GM23338 (cell line): ENCODE data around the gene ASPG. TPM values are rescaled to one million over a fixed set of nuclear protein-coding genes. Genes with fewer than 3 reads are reported as not detected.

Experiments used
- ATAC-seq: fragments of 200-7000 bp; cut with Tn5 transposase; 3 replicates; pipeline ENCODE4 v1.9.1; 2020
- DNase-seq: peaks from one replicate; pipeline ENCODE4 v3.0.0-alpha.2; 2015; ENCODE audit warnings: low spot score
- H2AFZ ChIP-seq: fragments of 200-600 bp; sonication (generic); 2 replicates; pipeline ENCODE4 v1.8.0; 2016; ENCODE audit warnings: antibody characterized with exemption, mild to moderate bottlenecking, moderate library complexity
- H3F3A ChIP-seq: fragments of 200-600 bp; sonication (generic); replicated peaks from 2 replicates; pipeline ENCODE4 v1.8.0; 2017; ENCODE audit warnings: antibody characterized with exemption, mixed run types, low read depth
- H3K27ac ChIP-seq: fragments of 200-600 bp; sonication (generic); 2 replicates; pipeline ENCODE4 v1.6.1; 2016; ENCODE audit warnings: low read depth
- H3K27me3 ChIP-seq: fragments of 200-600 bp; sonication (generic); 2 replicates; pipeline ENCODE4 v1.8.0; 2016; ENCODE audit warnings: mild to moderate bottlenecking, mixed run types, moderate library complexity; ENCODE audit not compliant: insufficient read depth
- H3K36me3 ChIP-seq: fragments of 200-600 bp; sonication (generic); 2 replicates; pipeline ENCODE4 v1.8.0; 2016; ENCODE audit warnings: mild to moderate bottlenecking; ENCODE audit not compliant: insufficient read depth
- H3K4me1 ChIP-seq: fragments of 200-600 bp; sonication (generic); 2 replicates; pipeline ENCODE4 v1.8.0; 2016; ENCODE audit warnings: mild to moderate bottlenecking, moderate library complexity; ENCODE audit not compliant: insufficient read depth
- H3K4me2 ChIP-seq: fragments of 200-600 bp; sonication (generic); 2 replicates; pipeline ENCODE4 v1.7.1; 2017; ENCODE audit warnings: mixed run types
- H3K4me3 ChIP-seq: fragments of 200-600 bp; sonication (generic); 2 replicates; pipeline ENCODE4 v1.6.1; 2016; ENCODE audit warnings: mixed run types
- H3K79me2 ChIP-seq: fragments of 200-600 bp; sonication (generic); replicated peaks from 2 replicates; pipeline ENCODE4 v1.8.0; 2017; ENCODE audit warnings: mild to moderate bottlenecking; ENCODE audit not compliant: insufficient read depth
- H3K9me2 ChIP-seq: fragments of 200-600 bp; sonication (generic); 2 replicates; pipeline ENCODE4 v1.8.0; 2017; ENCODE audit not compliant: insufficient read depth
- H4K20me1 ChIP-seq: fragments of 200-600 bp; sonication (generic); replicated peaks from 2 replicates; pipeline ENCODE4 v1.8.0; 2017; ENCODE audit warnings: mild to moderate bottlenecking; ENCODE audit not compliant: insufficient read depth
- H3K27ac Mint-ChIP-seq: 2 replicates; pipeline ENCODE4 v1.8.0; 2020; ENCODE audit warnings: inconsistent platforms, mild to moderate bottlenecking, moderate library complexity, mixed read lengths
- H3K27me3 Mint-ChIP-seq: 3 replicates; pipeline ENCODE4 v1.8.0; 2022; ENCODE audit warnings: low read depth, mild to moderate bottlenecking, moderate library complexity, mixed read lengths, inconsistent platforms; ENCODE audit not compliant: insufficient read depth, poor library complexity
- H3K36me3 Mint-ChIP-seq: 3 replicates; pipeline ENCODE4 v1.8.0; 2021; ENCODE audit warnings: low read depth, mild to moderate bottlenecking, inconsistent platforms, moderate library complexity, mixed read lengths
- H3K4me1 Mint-ChIP-seq: 3 replicates; pipeline ENCODE4 v1.8.0; 2020; ENCODE audit warnings: mild to moderate bottlenecking, inconsistent platforms, mixed read lengths
- H3K4me3 Mint-ChIP-seq: 3 replicates; pipeline ENCODE4 v1.8.0; 2021; ENCODE audit warnings: moderate library complexity, mild to moderate bottlenecking, inconsistent platforms, mixed read lengths
- H3K9me3 Mint-ChIP-seq: 3 replicates; pipeline ENCODE4 v1.8.0; 2020; ENCODE audit warnings: moderate library complexity, mild to moderate bottlenecking, inconsistent platforms, mixed read lengths
- EZH2 ChIP-seq: fragments of 200-600 bp; sonication (generic); IDR thresholded peaks from one replicate; pipeline ENCODE4 v1.8.0; 2017; ENCODE audit warnings: antibody characterized with exemption, mild to moderate bottlenecking, low read depth; ENCODE audit not compliant: unreplicated experiment
- JUNB ChIP-seq: IDR thresholded peaks from one replicate; pipeline ENCODE4 v1.6.1; 2016; ENCODE audit warnings: antibody characterized with exemption; ENCODE audit not compliant: unreplicated experiment
- NANOG ChIP-seq: IDR thresholded peaks from 2 replicates; pipeline ENCODE4 v1.6.1; 2016; ENCODE audit warnings: antibody characterized with exemption, borderline replicate concordance
- ZNF114 ChIP-seq: fragments of 250-450 bp; sonication (Bioruptor Pico); IDR thresholded peaks from 2 replicates; pipeline ENCODE4 v1.5.0; 2020; ENCODE audit warnings: mild to moderate bottlenecking, moderate library complexity
- polyA plus RNA-seq: library from polyadenylated mRNA; unstranded; fragments of >200 nt; fragmentation: Nextera tagmentation; extraction: Ambion mirVana; gene quantifications from 2 replicates; pipeline ENCODE4 v1.2.1, GENCODE V29; 2016
- total RNA-seq: library from RNA; depleted of rRNA; stranded (reverse); fragments of >200 nt; shearing (Covaris generic); gene quantifications from 2 replicates; pipeline ENCODE4 v1.2.3, GENCODE V29; 2014
- TF ChIP-seq, protein P1 (sequence below): IDR thresholded peaks from one replicate; pipeline ENCODE4 v1.6.1; 2018; ENCODE audit warnings: antibody characterized with exemption; ENCODE audit not compliant: unreplicated experiment
- TF ChIP-seq, protein P2 (sequence below), 2 experiments: fragments of 200-600 bp in 1 of 2; sonication (generic) in 1 of 2; conservative IDR thresholded peaks; 2 replicates each; pipeline versions ENCODE4 v1.5.1 to v1.6.1; 2016 to 2017; ENCODE audit warnings: antibody characterized with exemption in 2 of 2, low read depth in 2 of 2, mild to moderate bottlenecking in 2 of 2, moderate library complexity in 1 of 2

Gene ASPG
- total and polyA plus RNA-seq, 2 experiments from 2014 or later: 0.61 to 6.2 TPM

DNA sequence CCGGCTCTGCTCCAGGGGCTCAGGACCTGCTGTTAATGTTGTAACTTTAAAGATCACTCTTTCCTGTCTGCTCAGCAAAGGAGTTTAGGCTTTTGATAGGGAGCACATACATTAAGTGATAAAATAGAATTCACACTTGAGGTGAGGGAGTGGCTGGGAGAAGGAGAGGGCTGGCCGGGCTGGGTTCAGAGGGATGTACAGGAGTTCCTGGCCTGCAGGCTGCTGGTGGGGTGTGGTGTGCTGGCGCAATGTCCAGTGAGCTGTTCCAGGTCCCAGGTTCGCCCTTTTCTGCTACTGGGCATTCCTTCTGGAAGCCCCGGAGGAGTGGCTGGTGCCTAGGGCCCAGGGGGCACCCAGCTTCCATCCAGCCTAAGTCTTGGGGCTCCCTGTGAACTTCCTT lies 70.6 kb downstream of the ASPG start:
- Mint-ChIP-seq H3K27ac (no peak overlapping the region), H3K9me3 (no peaks in the 10 kb centered on the region), H3K36me3 (no peaks in the 10 kb centered on the region), H3K4me1 (no peaks in the 10 kb centered on the region), H3K27me3 (no peaks in the 10 kb centered on the region), H3K4me3 (no peak overlapping the region)
- Histone ChIP-seq H3K27ac (no peak overlapping the region), H3K9me2 (no peaks in the 10 kb centered on the region), H3K36me3 (no peaks in the 10 kb centered on the region), H3K4me3 (no peak overlapping the region), H4K20me1 (no peaks in the 10 kb centered on the region), H2AFZ (no peak overlapping the region), H3K27me3 (no peaks in the 10 kb centered on the region), H3K4me1 (no peaks in the 10 kb centered on the region), H3K79me2 (peaks cover 38% of the 10 kb centered on the region), H3F3A (no peaks in the 10 kb centered on the region), H3K4me2 (no peak overlapping the region)
- no peak for ATAC-seq
- no peak for DNase-seq
- TF ChIP-seq ZNF114 (CRISPR knock-in tag): no peak
- no peak for TF ChIP-seq EZH2

DNA sequence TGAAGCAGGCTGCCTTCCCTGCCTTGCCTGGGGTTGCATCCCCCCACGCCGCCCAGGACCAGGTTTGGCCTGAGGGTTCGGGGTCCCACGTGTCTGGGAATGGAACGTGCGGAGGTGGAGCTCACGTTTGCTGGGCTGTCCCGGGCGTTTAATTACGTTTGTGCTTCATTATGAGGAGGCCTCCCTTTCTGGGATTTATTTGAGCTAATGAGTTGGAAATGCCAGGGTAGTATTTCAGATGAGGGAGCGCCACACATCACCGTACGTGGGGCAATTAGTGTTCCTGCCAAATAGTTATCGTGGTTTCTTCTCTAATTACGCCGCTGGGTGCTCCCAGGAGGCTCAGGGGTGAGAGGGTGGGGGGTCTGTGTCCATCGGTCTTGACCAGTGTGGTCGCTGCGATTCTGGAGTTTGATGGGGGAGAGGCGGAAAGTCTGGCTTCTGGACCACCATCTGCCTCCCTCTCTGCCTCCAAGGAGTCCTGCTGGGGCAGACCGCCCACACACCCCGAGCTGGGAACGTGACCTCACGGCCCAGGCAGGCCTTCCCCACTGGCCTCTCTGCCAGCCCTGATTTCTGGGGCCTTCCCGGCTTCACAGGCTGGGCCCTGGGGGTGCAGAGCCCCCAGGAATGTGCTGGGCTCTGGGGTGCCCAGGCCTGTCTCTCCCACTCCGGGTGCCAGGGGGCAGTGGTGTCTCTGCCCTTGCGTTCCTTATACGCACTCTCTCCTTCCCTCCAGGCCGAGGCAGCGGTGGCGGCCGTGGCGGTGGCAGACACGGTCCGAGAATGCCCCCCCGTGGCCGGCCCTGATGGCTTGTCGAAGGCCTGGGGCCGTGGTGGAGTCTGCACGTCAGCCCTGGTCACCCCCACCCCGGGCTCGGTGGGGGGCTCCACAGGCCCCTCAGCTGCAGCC lies 71.8 kb downstream of the ASPG start:
- ATAC-seq (peak; percentile 56), DNase-seq (no peak)
- Mint-ChIP-seq H3K4me3 (no peak overlapping the region), H3K4me1 (no peaks in the 10 kb centered on the region), H3K27ac (0 out of 2 replicates have a peak overlapping the region, but pooled peaks have one; percentile 48), H3K9me3 (no peaks in the 10 kb centered on the region), H3K36me3 (no peaks in the 10 kb centered on the region), H3K27me3 (no peaks in the 10 kb centered on the region)
- H3K4me1 ChIP-seq: no peaks in the 10 kb centered on the region
- no peak overlapping the region for H2AFZ ChIP-seq
- no peaks in the 10 kb centered on the region; the same call in 1 of the 2 replicates for H4K20me1 ChIP-seq
- no peak overlapping the region for H3K4me2 ChIP-seq
- no peak overlapping the region for H3K4me3 ChIP-seq
- TF ChIP-seq NANOG: no peak
- TF ChIP-seq, protein P1, sequence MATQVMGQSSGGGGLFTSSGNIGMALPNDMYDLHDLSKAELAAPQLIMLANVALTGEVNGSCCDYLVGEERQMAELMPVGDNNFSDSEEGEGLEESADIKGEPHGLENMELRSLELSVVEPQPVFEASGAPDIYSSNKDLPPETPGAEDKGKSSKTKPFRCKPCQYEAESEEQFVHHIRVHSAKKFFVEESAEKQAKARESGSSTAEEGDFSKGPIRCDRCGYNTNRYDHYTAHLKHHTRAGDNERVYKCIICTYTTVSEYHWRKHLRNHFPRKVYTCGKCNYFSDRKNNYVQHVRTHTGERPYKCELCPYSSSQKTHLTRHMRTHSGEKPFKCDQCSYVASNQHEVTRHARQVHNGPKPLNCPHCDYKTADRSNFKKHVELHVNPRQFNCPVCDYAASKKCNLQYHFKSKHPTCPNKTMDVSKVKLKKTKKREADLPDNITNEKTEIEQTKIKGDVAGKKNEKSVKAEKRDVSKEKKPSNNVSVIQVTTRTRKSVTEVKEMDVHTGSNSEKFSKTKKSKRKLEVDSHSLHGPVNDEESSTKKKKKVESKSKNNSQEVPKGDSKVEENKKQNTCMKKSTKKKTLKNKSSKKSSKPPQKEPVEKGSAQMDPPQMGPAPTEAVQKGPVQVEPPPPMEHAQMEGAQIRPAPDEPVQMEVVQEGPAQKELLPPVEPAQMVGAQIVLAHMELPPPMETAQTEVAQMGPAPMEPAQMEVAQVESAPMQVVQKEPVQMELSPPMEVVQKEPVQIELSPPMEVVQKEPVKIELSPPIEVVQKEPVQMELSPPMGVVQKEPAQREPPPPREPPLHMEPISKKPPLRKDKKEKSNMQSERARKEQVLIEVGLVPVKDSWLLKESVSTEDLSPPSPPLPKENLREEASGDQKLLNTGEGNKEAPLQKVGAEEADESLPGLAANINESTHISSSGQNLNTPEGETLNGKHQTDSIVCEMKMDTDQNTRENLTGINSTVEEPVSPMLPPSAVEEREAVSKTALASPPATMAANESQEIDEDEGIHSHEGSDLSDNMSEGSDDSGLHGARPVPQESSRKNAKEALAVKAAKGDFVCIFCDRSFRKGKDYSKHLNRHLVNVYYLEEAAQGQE: no peak
- TF ChIP-seq, protein P2, sequence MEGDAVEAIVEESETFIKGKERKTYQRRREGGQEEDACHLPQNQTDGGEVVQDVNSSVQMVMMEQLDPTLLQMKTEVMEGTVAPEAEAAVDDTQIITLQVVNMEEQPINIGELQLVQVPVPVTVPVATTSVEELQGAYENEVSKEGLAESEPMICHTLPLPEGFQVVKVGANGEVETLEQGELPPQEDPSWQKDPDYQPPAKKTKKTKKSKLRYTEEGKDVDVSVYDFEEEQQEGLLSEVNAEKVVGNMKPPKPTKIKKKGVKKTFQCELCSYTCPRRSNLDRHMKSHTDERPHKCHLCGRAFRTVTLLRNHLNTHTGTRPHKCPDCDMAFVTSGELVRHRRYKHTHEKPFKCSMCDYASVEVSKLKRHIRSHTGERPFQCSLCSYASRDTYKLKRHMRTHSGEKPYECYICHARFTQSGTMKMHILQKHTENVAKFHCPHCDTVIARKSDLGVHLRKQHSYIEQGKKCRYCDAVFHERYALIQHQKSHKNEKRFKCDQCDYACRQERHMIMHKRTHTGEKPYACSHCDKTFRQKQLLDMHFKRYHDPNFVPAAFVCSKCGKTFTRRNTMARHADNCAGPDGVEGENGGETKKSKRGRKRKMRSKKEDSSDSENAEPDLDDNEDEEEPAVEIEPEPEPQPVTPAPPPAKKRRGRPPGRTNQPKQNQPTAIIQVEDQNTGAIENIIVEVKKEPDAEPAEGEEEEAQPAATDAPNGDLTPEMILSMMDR (conservative IDR thresholded peaks at IDR 0.05; ENCODE audit: low read depth in 2 of 2): peak; percentile 19 to 42; a peak in 2 of 4 replicates
- no peak for TF ChIP-seq JUNB
- H3K79me2 ChIP-seq: peaks cover 27% of the 10 kb centered on the region; the same call in 1 of the 2 replicates
- H3K27ac ChIP-seq: no peak overlapping the region
- H3K36me3 ChIP-seq: no peaks in the 10 kb centered on the region
- no peaks in the 10 kb centered on the region for H3F3A ChIP-seq
- no peaks in the 10 kb centered on the region for H3K9me2 ChIP-seq
- H3K27me3 ChIP-seq: no peaks in the 10 kb centered on the region
